ENCODE measurements around the gene ATRN. TPM values are rescaled to one million over a fixed set of nuclear protein-coding genes. Genes with fewer than 3 reads are reported as not detected.

ATRN gene
- total RNA-seq, 1 experiment from 2014 or later, result 19.9 TPM

DNA sequence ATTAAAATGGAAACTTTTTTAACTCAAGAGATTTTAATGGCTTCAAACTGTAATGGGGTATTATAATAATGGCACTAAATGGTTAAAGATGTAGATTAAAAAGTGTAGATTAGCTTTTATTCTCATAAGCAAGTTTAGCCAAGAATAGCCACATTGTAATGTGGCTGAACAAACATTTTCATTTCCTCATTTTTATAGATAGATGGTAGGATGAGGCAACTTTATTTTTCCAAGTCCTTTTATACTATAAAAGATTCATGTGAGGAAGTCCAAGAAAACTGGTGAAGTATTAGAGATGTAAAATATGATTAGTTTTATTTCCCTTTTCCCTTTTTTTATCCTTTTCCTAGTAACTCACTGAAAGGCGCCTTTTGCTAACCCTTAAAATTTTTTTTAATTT, 88.8 kb downstream of the ATRN start:
- ChIA-PET POLR2A (no interaction called here), CTCF (no interaction called here)
- Mint-ChIP-seq H3K27ac (no peak overlapping the region), H3K9me3 (no peaks in the 10 kb centered on the region), H3K4me3 (no peak overlapping the region), H3K27me3 (ENCODE audit: low read depth) (no peaks in the 10 kb centered on the region), H3K4me1 (no peaks in the 10 kb centered on the region), H3K36me3 (no peaks in the 10 kb centered on the region; the same call in 1 of the 2 replicates)
- TF ChIP-seq GABPB1 (CRISPR knock-in tag; IDR thresholded peaks at IDR 0.05), result no peak
- TF ChIP-seq SP1 (CRISPR knock-in tag; conservative IDR thresholded peaks at IDR 0.05), result no peak
- no peak for ATAC-seq
- DNase-seq (ENCODE audit: low spot score), result no peak

DNA sequence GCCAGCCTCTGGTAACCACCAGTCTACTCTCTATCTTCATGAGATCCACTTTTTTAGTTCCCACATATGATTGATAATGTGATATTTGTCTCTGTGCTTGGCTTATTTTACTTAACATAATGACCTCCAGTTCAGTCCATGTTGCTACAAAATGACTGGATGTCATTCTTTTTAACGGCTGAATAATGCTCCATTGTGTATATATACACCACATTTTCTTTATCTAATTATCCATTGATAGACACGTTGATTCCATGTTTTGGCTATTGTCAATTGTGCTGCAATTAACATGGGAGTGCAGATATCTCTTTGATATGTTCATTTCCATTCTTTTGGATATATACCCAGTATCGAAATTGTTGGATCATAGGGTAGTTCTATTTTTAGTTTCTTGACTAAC, 89.3 kb downstream of the ATRN start:
- no peak for DNase-seq (ENCODE audit: low spot score)
- H3K27ac Mint-ChIP-seq, result no peak overlapping the region
- H3K4me3 Mint-ChIP-seq, result no peak overlapping the region
- TF ChIP-seq ZNF317 (CRISPR knock-in tag; IDR thresholded peaks at IDR 0.05; ENCODE audit: borderline replicate concordance, low read depth) (no peak), ETV6 (CRISPR knock-in tag; IDR thresholded peaks at IDR 0.05) (no peak), NFATC4 (CRISPR knock-in tag; IDR thresholded peaks at IDR 0.05) (no peak), ZNF671 (CRISPR knock-in tag; IDR thresholded peaks at IDR 0.05) (no peak), HMGA2 (CRISPR knock-in tag; IDR thresholded peaks at IDR 0.05) (no peak), FOXK1 (CRISPR knock-in tag; IDR thresholded peaks at IDR 0.05) (no peak), ESRRA (CRISPR knock-in tag; IDR thresholded peaks at IDR 0.05; ENCODE audit: borderline replicate concordance) (no peak)
- TF ChIP-seq, protein P1, sequence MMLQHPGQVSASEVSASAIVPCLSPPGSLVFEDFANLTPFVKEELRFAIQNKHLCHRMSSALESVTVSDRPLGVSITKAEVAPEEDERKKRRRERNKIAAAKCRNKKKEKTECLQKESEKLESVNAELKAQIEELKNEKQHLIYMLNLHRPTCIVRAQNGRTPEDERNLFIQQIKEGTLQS (CRISPR knock-in tag; conservative IDR thresholded peaks at IDR 0.05), result no peak
- TF ChIP-seq, protein P2, sequence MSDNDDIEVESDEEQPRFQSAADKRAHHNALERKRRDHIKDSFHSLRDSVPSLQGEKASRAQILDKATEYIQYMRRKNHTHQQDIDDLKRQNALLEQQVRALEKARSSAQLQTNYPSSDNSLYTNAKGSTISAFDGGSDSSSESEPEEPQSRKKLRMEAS (CRISPR knock-in tag; IDR thresholded peaks at IDR 0.05), result no peak
- TF ChIP-seq, protein P3, sequence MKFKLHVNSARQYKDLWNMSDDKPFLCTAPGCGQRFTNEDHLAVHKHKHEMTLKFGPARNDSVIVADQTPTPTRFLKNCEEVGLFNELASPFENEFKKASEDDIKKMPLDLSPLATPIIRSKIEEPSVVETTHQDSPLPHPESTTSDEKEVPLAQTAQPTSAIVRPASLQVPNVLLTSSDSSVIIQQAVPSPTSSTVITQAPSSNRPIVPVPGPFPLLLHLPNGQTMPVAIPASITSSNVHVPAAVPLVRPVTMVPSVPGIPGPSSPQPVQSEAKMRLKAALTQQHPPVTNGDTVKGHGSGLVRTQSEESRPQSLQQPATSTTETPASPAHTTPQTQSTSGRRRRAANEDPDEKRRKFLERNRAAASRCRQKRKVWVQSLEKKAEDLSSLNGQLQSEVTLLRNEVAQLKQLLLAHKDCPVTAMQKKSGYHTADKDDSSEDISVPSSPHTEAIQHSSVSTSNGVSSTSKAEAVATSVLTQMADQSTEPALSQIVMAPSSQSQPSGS (CRISPR knock-in tag; IDR thresholded peaks at IDR 0.05; ENCODE audit: borderline replicate concordance, low read depth), result no peak
- H3K27me3 Mint-ChIP-seq (ENCODE audit: low read depth), result no peaks in the 10 kb centered on the region
- no peaks in the 10 kb centered on the region; the same call in 1 of the 2 replicates for H3K36me3 Mint-ChIP-seq
- ChIA-PET POLR2A (no interaction called here), CTCF (no interaction called here)
- no peaks in the 10 kb centered on the region for H3K9me3 Mint-ChIP-seq
- H3K4me1 Mint-ChIP-seq, result peaks cover 3% of the 10 kb centered on the region; the same call in 1 of the 2 replicates
- ATAC-seq, result no peak

DNA sequence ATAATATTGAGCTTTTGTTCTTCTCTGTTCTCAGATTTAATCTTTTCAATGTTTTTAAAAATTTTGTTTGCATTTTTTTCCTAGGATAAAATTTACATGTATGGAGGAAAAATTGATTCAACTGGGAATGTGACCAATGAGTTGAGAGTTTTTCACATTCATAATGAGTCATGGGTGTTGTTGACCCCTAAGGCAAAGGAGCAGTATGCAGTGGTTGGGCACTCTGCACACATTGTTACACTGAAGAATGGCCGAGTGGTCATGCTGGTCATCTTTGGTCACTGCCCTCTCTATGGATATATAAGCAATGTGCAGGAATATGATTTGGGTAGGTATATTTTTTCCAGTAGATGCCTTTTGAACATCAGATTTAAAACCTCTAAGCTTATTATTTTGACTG, 89.8 kb downstream of the ATRN start:
- DNase-seq (ENCODE audit: low spot score) (no peak), ATAC-seq (no peak)
- H3K4me1 Mint-ChIP-seq, result peaks cover 5% of the 10 kb centered on the region; the same call in 1 of the 2 replicates
- H3K4me3 Mint-ChIP-seq, result no peak overlapping the region
- POLR2A ChIA-PET, result no interaction called here
- no peaks in the 10 kb centered on the region; the same call in 1 of the 2 replicates for H3K36me3 Mint-ChIP-seq
- H3K27ac Mint-ChIP-seq, result no peak overlapping the region
- CTCF ChIA-PET, result no interaction called here
- H3K9me3 Mint-ChIP-seq, result no peaks in the 10 kb centered on the region
- no peaks in the 10 kb centered on the region for H3K27me3 Mint-ChIP-seq (ENCODE audit: low read depth)
- TF ChIP-seq, protein P4, sequence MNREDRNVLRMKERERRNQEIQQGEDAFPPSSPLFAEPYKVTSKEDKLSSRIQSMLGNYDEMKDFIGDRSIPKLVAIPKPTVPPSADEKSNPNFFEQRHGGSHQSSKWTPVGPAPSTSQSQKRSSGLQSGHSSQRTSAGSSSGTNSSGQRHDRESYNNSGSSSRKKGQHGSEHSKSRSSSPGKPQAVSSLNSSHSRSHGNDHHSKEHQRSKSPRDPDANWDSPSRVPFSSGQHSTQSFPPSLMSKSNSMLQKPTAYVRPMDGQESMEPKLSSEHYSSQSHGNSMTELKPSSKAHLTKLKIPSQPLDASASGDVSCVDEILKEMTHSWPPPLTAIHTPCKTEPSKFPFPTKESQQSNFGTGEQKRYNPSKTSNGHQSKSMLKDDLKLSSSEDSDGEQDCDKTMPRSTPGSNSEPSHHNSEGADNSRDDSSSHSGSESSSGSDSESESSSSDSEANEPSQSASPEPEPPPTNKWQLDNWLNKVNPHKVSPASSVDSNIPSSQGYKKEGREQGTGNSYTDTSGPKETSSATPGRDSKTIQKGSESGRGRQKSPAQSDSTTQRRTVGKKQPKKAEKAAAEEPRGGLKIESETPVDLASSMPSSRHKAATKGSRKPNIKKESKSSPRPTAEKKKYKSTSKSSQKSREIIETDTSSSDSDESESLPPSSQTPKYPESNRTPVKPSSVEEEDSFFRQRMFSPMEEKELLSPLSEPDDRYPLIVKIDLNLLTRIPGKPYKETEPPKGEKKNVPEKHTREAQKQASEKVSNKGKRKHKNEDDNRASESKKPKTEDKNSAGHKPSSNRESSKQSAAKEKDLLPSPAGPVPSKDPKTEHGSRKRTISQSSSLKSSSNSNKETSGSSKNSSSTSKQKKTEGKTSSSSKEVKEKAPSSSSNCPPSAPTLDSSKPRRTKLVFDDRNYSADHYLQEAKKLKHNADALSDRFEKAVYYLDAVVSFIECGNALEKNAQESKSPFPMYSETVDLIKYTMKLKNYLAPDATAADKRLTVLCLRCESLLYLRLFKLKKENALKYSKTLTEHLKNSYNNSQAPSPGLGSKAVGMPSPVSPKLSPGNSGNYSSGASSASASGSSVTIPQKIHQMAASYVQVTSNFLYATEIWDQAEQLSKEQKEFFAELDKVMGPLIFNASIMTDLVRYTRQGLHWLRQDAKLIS (CRISPR knock-in tag; IDR thresholded peaks at IDR 0.05; ENCODE audit: borderline replicate concordance), result no peak
- TF ChIP-seq, protein P5, sequence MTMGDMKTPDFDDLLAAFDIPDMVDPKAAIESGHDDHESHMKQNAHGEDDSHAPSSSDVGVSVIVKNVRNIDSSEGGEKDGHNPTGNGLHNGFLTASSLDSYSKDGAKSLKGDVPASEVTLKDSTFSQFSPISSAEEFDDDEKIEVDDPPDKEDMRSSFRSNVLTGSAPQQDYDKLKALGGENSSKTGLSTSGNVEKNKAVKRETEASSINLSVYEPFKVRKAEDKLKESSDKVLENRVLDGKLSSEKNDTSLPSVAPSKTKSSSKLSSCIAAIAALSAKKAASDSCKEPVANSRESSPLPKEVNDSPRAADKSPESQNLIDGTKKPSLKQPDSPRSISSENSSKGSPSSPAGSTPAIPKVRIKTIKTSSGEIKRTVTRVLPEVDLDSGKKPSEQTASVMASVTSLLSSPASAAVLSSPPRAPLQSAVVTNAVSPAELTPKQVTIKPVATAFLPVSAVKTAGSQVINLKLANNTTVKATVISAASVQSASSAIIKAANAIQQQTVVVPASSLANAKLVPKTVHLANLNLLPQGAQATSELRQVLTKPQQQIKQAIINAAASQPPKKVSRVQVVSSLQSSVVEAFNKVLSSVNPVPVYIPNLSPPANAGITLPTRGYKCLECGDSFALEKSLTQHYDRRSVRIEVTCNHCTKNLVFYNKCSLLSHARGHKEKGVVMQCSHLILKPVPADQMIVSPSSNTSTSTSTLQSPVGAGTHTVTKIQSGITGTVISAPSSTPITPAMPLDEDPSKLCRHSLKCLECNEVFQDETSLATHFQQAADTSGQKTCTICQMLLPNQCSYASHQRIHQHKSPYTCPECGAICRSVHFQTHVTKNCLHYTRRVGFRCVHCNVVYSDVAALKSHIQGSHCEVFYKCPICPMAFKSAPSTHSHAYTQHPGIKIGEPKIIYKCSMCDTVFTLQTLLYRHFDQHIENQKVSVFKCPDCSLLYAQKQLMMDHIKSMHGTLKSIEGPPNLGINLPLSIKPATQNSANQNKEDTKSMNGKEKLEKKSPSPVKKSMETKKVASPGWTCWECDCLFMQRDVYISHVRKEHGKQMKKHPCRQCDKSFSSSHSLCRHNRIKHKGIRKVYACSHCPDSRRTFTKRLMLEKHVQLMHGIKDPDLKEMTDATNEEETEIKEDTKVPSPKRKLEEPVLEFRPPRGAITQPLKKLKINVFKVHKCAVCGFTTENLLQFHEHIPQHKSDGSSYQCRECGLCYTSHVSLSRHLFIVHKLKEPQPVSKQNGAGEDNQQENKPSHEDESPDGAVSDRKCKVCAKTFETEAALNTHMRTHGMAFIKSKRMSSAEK (CRISPR knock-in tag; IDR thresholded peaks at IDR 0.05; ENCODE audit: borderline replicate concordance), result no peak
- TF ChIP-seq NR2C2 (CRISPR knock-in tag; IDR thresholded peaks at IDR 0.05), result no peak
- no peak for TF ChIP-seq KAT7 (CRISPR knock-in tag; IDR thresholded peaks at IDR 0.05; ENCODE audit: borderline replicate concordance)
- TF ChIP-seq, protein P6, sequence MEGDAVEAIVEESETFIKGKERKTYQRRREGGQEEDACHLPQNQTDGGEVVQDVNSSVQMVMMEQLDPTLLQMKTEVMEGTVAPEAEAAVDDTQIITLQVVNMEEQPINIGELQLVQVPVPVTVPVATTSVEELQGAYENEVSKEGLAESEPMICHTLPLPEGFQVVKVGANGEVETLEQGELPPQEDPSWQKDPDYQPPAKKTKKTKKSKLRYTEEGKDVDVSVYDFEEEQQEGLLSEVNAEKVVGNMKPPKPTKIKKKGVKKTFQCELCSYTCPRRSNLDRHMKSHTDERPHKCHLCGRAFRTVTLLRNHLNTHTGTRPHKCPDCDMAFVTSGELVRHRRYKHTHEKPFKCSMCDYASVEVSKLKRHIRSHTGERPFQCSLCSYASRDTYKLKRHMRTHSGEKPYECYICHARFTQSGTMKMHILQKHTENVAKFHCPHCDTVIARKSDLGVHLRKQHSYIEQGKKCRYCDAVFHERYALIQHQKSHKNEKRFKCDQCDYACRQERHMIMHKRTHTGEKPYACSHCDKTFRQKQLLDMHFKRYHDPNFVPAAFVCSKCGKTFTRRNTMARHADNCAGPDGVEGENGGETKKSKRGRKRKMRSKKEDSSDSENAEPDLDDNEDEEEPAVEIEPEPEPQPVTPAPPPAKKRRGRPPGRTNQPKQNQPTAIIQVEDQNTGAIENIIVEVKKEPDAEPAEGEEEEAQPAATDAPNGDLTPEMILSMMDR (IDR thresholded peaks at IDR 0.05), result no peak
- no peak for TF ChIP-seq MXD4 (CRISPR knock-in tag; IDR thresholded peaks at IDR 0.05; ENCODE audit: borderline replicate concordance)
- TF ChIP-seq JAZF1 (CRISPR knock-in tag; IDR thresholded peaks at IDR 0.05), result no peak
